Middle frontal gyrus (tissue), 1 donor: Measurements from ENCODE around the gene MAT1A.
"Not testable (repeated sequence)": the region's sequence is repeated elsewhere in the genome, so short reads cannot be mapped to it uniquely, and the experiment has no call there.

ENCODE experiments used
- DNase-seq: peaks from one replicate; pipeline ENCODE4 v3.0.0-alpha.2; 2015; ENCODE audit warnings: low spot score; ENCODE audit errors: extremely low spot score

Gene MAT1A

GRCh38 chr10:80233871-80234270 lies 55.6 kb downstream of the MAT1A start:
- not testable (repeated sequence) for DNase-seq

- DNase-seq = not testable (repeated sequence)
These were observed 62.7 kb downstream of the MAT1A start for GRCh38 chr10:80226723-80227122.

- not testable (repeated sequence) for DNase-seq
These were observed 66.4 kb downstream of the MAT1A start for GRCh38 chr10:80223031-80223419.
